Cardiac muscle cell (in vitro differentiated cells and primary cell): ENCODE results near the gene HOXB4. TPM values are rescaled to one million over a fixed set of nuclear protein-coding genes. Genes with fewer than 3 reads are reported as not detected.
A peak's percentile ranks its signal among the peaks of the same experiment; 100 is the strongest.

ENCODE experiments used
- DNase-seq, 2 donors: peaks; one replicate each; pipeline versions ENCODE4 v3.0.0 to v3.0.0-alpha.2; 2010 to 2017; ENCODE audit warnings: low read depth in 1 of 2, low spot score in 1 of 2
- H3K27ac ChIP-seq: fragments of 200-600 bp; sonication (generic); 2 replicates; pipeline ENCODE4 v1.5.1; 2016
- H3K27me3 ChIP-seq: fragments of 200-600 bp; sonication (generic); 2 replicates; pipeline ENCODE4 v1.6.0; 2016; ENCODE audit warnings: control low read depth
- H3K36me3 ChIP-seq: fragments of 200-600 bp; sonication (generic); 2 replicates; pipeline ENCODE4 v1.5.1; 2016; ENCODE audit warnings: control low read depth
- H3K4me1 ChIP-seq: fragments of 200-600 bp; sonication (generic); 2 replicates; pipeline ENCODE4 v1.8.1; 2017; ENCODE audit warnings: low read depth, mild to moderate bottlenecking, mixed run types
- H3K4me3 ChIP-seq: fragments of 200-600 bp; sonication (generic); 2 replicates; pipeline ENCODE4 v1.5.1; 2016; ENCODE audit warnings: mild to moderate bottlenecking
- H3K9me3 ChIP-seq: fragments of 200-600 bp; sonication (generic); 2 replicates; pipeline ENCODE4 v1.5.1; 2017; ENCODE audit warnings: low read depth, mild to moderate bottlenecking, control low read depth
- CTCF ChIP-seq: IDR thresholded peaks from 2 replicates; pipeline ENCODE4 v1.5.1; 2012; ENCODE audit warnings: low read depth, mild to moderate bottlenecking, low read length
- polyA plus RNA-seq: library from polyadenylated mRNA; unstranded; fragments of >200 nt; fragmentation: Nextera tagmentation; extraction: Ambion mirVana; gene quantifications from 2 replicates; pipeline ENCODE4 v1.2.1, GENCODE V29; 2016
- total RNA-seq: library from RNA; depleted of rRNA; stranded (reverse); fragments of >200 nt; gene quantifications from 2 replicates; pipeline ENCODE4 v1.2.3, GENCODE V29; 2016

Gene HOXB4
- total and polyA plus RNA-seq, 2 experiments from 2014 or later, result 5.4 to 12.5 TPM

GRCh38 chr17:48564188-48565021, 13.7 kb downstream of the HOXB4 start:
- Histone ChIP-seq H3K9me3 (no peaks in the 10 kb centered on the region), H3K4me1 (peaks cover 37% of the 10 kb centered on the region), H3K4me3 (peak overlapping the region; percentile 34), H3K27ac (no peak overlapping the region), H3K27me3 (peaks cover 100% of the 10 kb centered on the region), H3K36me3 (no peaks in the 10 kb centered on the region)
- DNase-seq, result peak in 1 of 2 donors; percentile 43
- TF ChIP-seq CTCF, result no peak

GRCh38 chr17:48563867-48564187, 14.3 kb downstream of the HOXB4 start:
- no peak for DNase-seq
- no peaks in the 10 kb centered on the region for H3K9me3 ChIP-seq

GRCh38 chr17:48563385-48563838, 14.7 kb downstream of the HOXB4 start:
- peaks cover 39% of the 10 kb centered on the region for H3K4me1 ChIP-seq
- H3K27me3 ChIP-seq, result peaks cover 100% of the 10 kb centered on the region
- no peak overlapping the region for H3K4me3 ChIP-seq

More at GRCh38 chr17:48563867-48564187, 14.3 kb downstream of the HOXB4 start:
- no peak for TF ChIP-seq CTCF
- Histone ChIP-seq H3K27me3 (peaks cover 100% of the 10 kb centered on the region), H3K36me3 (no peaks in the 10 kb centered on the region), H3K4me1 (peaks cover 40% of the 10 kb centered on the region), H3K27ac (no peak overlapping the region), H3K4me3 (peak overlapping the region; percentile 34)

GRCh38 chr17:48562934-48563333, 15.2 kb downstream of the HOXB4 start:
- H3K27me3 ChIP-seq, result peaks cover 100% of the 10 kb centered on the region
- DNase-seq, result no peak
- no peak overlapping the region for H3K27ac ChIP-seq
- H3K9me3 ChIP-seq, result no peaks in the 10 kb centered on the region
- no peaks in the 10 kb centered on the region for H3K36me3 ChIP-seq
- H3K4me3 ChIP-seq, result no peak overlapping the region
- peaks cover 35% of the 10 kb centered on the region for H3K4me1 ChIP-seq
- TF ChIP-seq CTCF, result no peak

More at GRCh38 chr17:48563385-48563838, 14.7 kb downstream of the HOXB4 start:
- Histone ChIP-seq H3K9me3 (no peaks in the 10 kb centered on the region), H3K36me3 (no peaks in the 10 kb centered on the region), H3K27ac (no peak overlapping the region)
- TF ChIP-seq CTCF, result no peak
- DNase-seq, result no peak

- TF ChIP-seq CTCF, result peak; percentile 26
- no peak overlapping the region for H3K4me3 ChIP-seq
- no peaks in the 10 kb centered on the region for H3K9me3 ChIP-seq
- DNase-seq, result no peak
- peaks cover 42% of the 10 kb centered on the region for H3K4me1 ChIP-seq
- H3K36me3 ChIP-seq, result no peaks in the 10 kb centered on the region
- H3K27ac ChIP-seq, result no peak overlapping the region
- H3K27me3 ChIP-seq, result peaks cover 100% of the 10 kb centered on the region
Observed at GRCh38 chr17:48561884-48562810, 16.0 kb downstream of the HOXB4 start.
